Panc1 (cell line): ENCODE results near the gene PCTP. TPM values are rescaled to one million over a fixed set of nuclear protein-coding genes. Genes with fewer than 3 reads are reported as not detected.

Experiments used
- ATAC-seq: fragments of 200-7000 bp; cut with Tn5 transposase; 2 replicates; pipeline ENCODE4 v1.9.1; 2020; ENCODE audit warnings: mild to moderate bottlenecking, moderate library complexity
- BruUV-seq: library from RNA; stranded (reverse); fragments of 400-500 nt; replicated peaks from 2 replicates; lab custom pipeline; 2021; lab: Mats Ljungman, UMichigan
- CTCF ChIA-PET: fragments of 300-600 bp; sonication (Branson Sonifier 250); formaldehyde crosslinking; loops from one replicate; lab custom pipeline; 2022; ENCODE audit warnings: antibody characterized with exemption; lab: Charles Lee
- POLR2A ChIA-PET: fragments of 300-600 bp; sonication (Branson Sonifier 250); formaldehyde crosslinking; loops from one replicate; lab custom pipeline; 2022; ENCODE audit warnings: antibody characterized with exemption; lab: Charles Lee
- DNase-seq: peaks from one replicate; pipeline ENCODE4 v3.0.0-alpha.2; 2010; ENCODE audit warnings: low read depth, low spot score
- H3K27ac ChIP-seq: 2 replicates; pipeline ENCODE4 v1.5.1; 2011; ENCODE audit warnings: mild to moderate bottlenecking, low read length, inconsistent platforms
- H3K27me3 ChIP-seq: fragments of 200-500 bp; sonication (Bioruptor generic); 2 replicates; pipeline ENCODE4 v1.6.0; 2014; ENCODE audit warnings: low read length, inconsistent platforms; ENCODE audit not compliant: control insufficient read depth, insufficient read depth
- H3K36me3 ChIP-seq: fragments of 200-500 bp; sonication (Bioruptor generic); 2 replicates; pipeline ENCODE4 v1.5.1; 2014; ENCODE audit warnings: inconsistent platforms, mild to moderate bottlenecking, low read length, moderate library complexity; ENCODE audit not compliant: control insufficient read depth, insufficient read depth
- H3K4me1 ChIP-seq: 2 replicates; pipeline ENCODE4 v1.5.1; 2011; ENCODE audit warnings: inconsistent platforms, mild to moderate bottlenecking, low read length, moderate library complexity; ENCODE audit not compliant: control insufficient read depth, insufficient read depth
- H3K4me3 ChIP-seq, 2 experiments: 2 replicates each; pipeline ENCODE4 v1.5.1; 2011 to 2012; ENCODE audit warnings: low read depth in 2 of 2, low read length in 2 of 2, mild to moderate bottlenecking in 2 of 2, inconsistent platforms in 1 of 2, moderate library complexity in 1 of 2
- H3K9me3 ChIP-seq: fragments of 200-500 bp; sonication (Bioruptor generic); 2 replicates; pipeline ENCODE4 v1.5.1; 2014; ENCODE audit warnings: low read depth, mild to moderate bottlenecking, inconsistent platforms, low read length, moderate library complexity; ENCODE audit not compliant: control insufficient read depth, insufficient read depth
- CTCF ChIP-seq: fragments of 450-650 bp; IDR thresholded peaks from 2 replicates; pipeline ENCODE4 v1.5.1; 2017; ENCODE audit warnings: mild to moderate bottlenecking
- POLR2AphosphoS5 ChIP-seq: IDR thresholded peaks from 2 replicates; pipeline ENCODE4 v1.6.1; 2012; ENCODE audit warnings: mild to moderate bottlenecking, low read depth, low read length, moderate library complexity
- REST ChIP-seq, 2 experiments: IDR thresholded peaks; 2 replicates each; pipeline ENCODE4 v1.6.1; 2011 to 2012; ENCODE audit warnings: low read depth in 2 of 2, control low read depth in 1 of 2, low read length in 1 of 2, mild to moderate bottlenecking in 1 of 2, moderate library complexity in 1 of 2; ENCODE audit not compliant: insufficient read depth in 1 of 2
- SIN3A ChIP-seq: IDR thresholded peaks from 2 replicates; pipeline ENCODE4 v1.6.1; 2012; ENCODE audit warnings: low read depth, mild to moderate bottlenecking, low read length, moderate library complexity, borderline replicate concordance; ENCODE audit not compliant: insufficient read depth
- TCF7L2 ChIP-seq: IDR thresholded peaks from 2 replicates; pipeline ENCODE4 v1.6.1; 2011; ENCODE audit warnings: mild to moderate bottlenecking, low read depth, low read length, inconsistent platforms
- in situ Hi-C: cut with HindIII; loops from 2 replicates; pipeline ENCODE4 v1.10.0; 2016; ENCODE audit warnings: low sequenced_read_pairs, low pct_unique_long_range_greater_than_20kb
- intact Hi-C: fragments of 100-400 bp; cut with micrococcal nuclease; formaldehyde crosslinking; loops from one replicate; pipeline ENCODE4 v1.10.0; 2022; ENCODE audit not compliant: unreplicated experiment
- total RNA-seq: library from RNA; stranded (reverse); gene quantifications from one replicate; pipeline ENCODE4 v1.2.1, GENCODE V29; 2021; ENCODE audit not compliant: unreplicated experiment

PCTP gene
- total RNA-seq, 1 experiment from 2014 or later = 23.7 TPM

GRCh38 chr17:55748841-55749240 is 2.0 kb upstream of the PCTP start:
- no TSS peak for BruUV-seq
- POLR2A ChIA-PET = no interaction called here
- in situ Hi-C loops (no loop called here), intact Hi-C loops (no loop called here)
- DNase-seq (no peak), ATAC-seq (no peak)
- peaks cover 5% of the 10 kb centered on the region; the same call in 1 of the 2 replicates for H3K4me1 ChIP-seq
- no peaks in the 10 kb centered on the region for H3K9me3 ChIP-seq
- CTCF ChIA-PET = no interaction called here
- no peak overlapping the region for H3K4me3 ChIP-seq
- H3K36me3 ChIP-seq = no peaks in the 10 kb centered on the region
- H3K27me3 ChIP-seq = no peaks in the 10 kb centered on the region
- TF ChIP-seq CTCF (no peak), TCF7L2 (no peak), SIN3A (no peak), POLR2AphosphoS5 (no peak), REST (IDR thresholded peaks at IDR 0.05; ENCODE audit: insufficient read depth in 1 of 2, low read depth in 2 of 2, low read length in 1 of 2) (no peak)
- H3K27ac ChIP-seq = no peak overlapping the region

GRCh38 chr17:55749985-55750384 is 866 bp upstream of the PCTP start:
- Histone ChIP-seq H3K4me3 (no peak overlapping the region), H3K27ac (no peak overlapping the region), H3K36me3 (no peaks in the 10 kb centered on the region), H3K9me3 (no peaks in the 10 kb centered on the region), H3K4me1 (peaks cover 5% of the 10 kb centered on the region; the same call in 1 of the 2 replicates), H3K27me3 (no peaks in the 10 kb centered on the region)
- CTCF ChIA-PET = no interaction called here
- no peak for ATAC-seq
- POLR2A ChIA-PET = no interaction called here
- DNase-seq = no peak
- no peak for TF ChIP-seq REST (IDR thresholded peaks at IDR 0.05; ENCODE audit: insufficient read depth in 1 of 2, low read depth in 2 of 2, low read length in 1 of 2)
- no peak for TF ChIP-seq POLR2AphosphoS5
- TF ChIP-seq CTCF = no peak
- no peak for TF ChIP-seq SIN3A
- no peak for TF ChIP-seq TCF7L2
- intact Hi-C loops = no loop called here
- no TSS peak for BruUV-seq
- in situ Hi-C loops = no loop called here
